Stimulated activated CD4-positive, alpha-beta T cell treated with anti-CD3 and anti-CD28 coated beads, Interleukin-2, amount 100 ng/mL, for 48 hours (primary cell): ENCODE data around the gene TNN.
"Not testable (repeated sequence)": the region's sequence is repeated elsewhere in the genome, so short reads cannot be mapped to it uniquely, and the experiment has no call there.

Experiments
- DNase-seq, 2 donors: peaks; one replicate each; pipeline ENCODE4 v3.0.0-alpha.2; 2020

The TNN gene

GRCh38 chr1:175072099-175072951, 4.7 kb downstream of the TNN start:
- DNase-seq = peak; percentile 4 to 9

GRCh38 chr1:175073061-175073460, 5.4 kb downstream of the TNN start:
- DNase-seq = no peak

- DNase-seq = no peak
These were observed 6.0 kb downstream of the TNN start for GRCh38 chr1:175073633-175074032.

GRCh38 chr1:175075572-175076568, 8.2 kb downstream of the TNN start:
- no peak for DNase-seq

- no peak for DNase-seq
These were observed 9.9 kb downstream of the TNN start for GRCh38 chr1:175077356-175078030.

- DNase-seq = no peak
These were observed 11.0 kb downstream of the TNN start for GRCh38 chr1:175078629-175079028.

GRCh38 chr1:175079338-175079737, 11.7 kb downstream of the TNN start:
- DNase-seq = no peak

GRCh38 chr1:175080030-175080429, 12.4 kb downstream of the TNN start:
- DNase-seq = no peak

GRCh38 chr1:175081983-175082382, 14.3 kb downstream of the TNN start:
- no peak for DNase-seq

- DNase-seq = no peak
These were observed 20.9 kb downstream of the TNN start for GRCh38 chr1:175088525-175088951.

- no peak for DNase-seq
These were observed 21.6 kb downstream of the TNN start for GRCh38 chr1:175089136-175089718.

GRCh38 chr1:175090780-175091179, 23.1 kb downstream of the TNN start:
- DNase-seq = no peak

- DNase-seq = no peak
These were observed 27.0 kb downstream of the TNN start for GRCh38 chr1:175094626-175095025.

GRCh38 chr1:175095069-175095468, 27.4 kb downstream of the TNN start:
- DNase-seq = no peak

GRCh38 chr1:175095978-175096607, 28.5 kb downstream of the TNN start:
- DNase-seq = no peak

- no peak for DNase-seq
These were observed 29.7 kb downstream of the TNN start for GRCh38 chr1:175097361-175097760.

- DNase-seq = no peak
These were observed 32.3 kb downstream of the TNN start for GRCh38 chr1:175099916-175100315.

GRCh38 chr1:175102166-175102565, 34.5 kb downstream of the TNN start:
- DNase-seq = not testable (repeated sequence)

GRCh38 chr1:175106536-175106935, 38.9 kb downstream of the TNN start:
- not testable (repeated sequence) for DNase-seq

GRCh38 chr1:175108331-175108820, 40.7 kb downstream of the TNN start:
- DNase-seq = not testable (repeated sequence)

- DNase-seq = no peak
These were observed 47.4 kb downstream of the TNN start for GRCh38 chr1:175114996-175115395.
